GM23248 (cell line): Measurements from ENCODE around the gene NDC1.

Source experiments
- EZH2 ChIP-seq: fragments of 200-600 bp; sonication (generic); IDR thresholded peaks from 2 replicates; pipeline ENCODE4 v1.6.1; 2018; ENCODE audit warnings: antibody characterized with exemption, mild to moderate bottlenecking; ENCODE audit not compliant: insufficient read depth, poor library complexity, severe bottlenecking
- EZH2phosphoT487 ChIP-seq: fragments of 200-600 bp; sonication (generic); IDR thresholded peaks from 2 replicates; pipeline ENCODE4 v1.6.1; 2018; ENCODE audit warnings: antibody characterized with exemption, moderate library complexity, mild to moderate bottlenecking, low read depth; ENCODE audit not compliant: insufficient read depth

DNA sequence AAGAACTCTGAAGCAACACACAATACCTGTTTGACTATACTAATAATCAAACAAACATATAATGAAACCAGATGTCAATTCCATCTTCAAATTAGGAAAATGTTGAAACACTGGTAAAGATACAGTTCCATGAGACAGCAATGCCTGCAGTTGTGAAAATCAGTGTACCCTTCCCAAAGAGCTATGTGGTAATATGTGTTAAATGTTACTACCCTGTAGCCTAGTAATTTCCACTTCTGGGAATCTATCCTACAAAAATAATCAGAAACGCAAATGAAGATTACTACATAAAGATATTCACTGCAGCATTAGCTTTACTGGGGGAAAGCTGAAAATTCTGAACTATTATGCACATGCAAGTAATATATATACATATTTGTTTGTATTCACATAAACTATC lies 116.1 kb downstream of the NDC1 start:
- TF ChIP-seq EZH2: no peak
- no peak for TF ChIP-seq EZH2phosphoT487
